Heart left ventricle (tissue), 13 donors: ENCODE measurements around the gene MSMP.

ENCODE experiments used
- POLR2A ChIP-seq, 2 donors: fragments of 450-650 bp; IDR thresholded peaks; one replicate each; pipeline ENCODE4 v1.6.1; 2017; ENCODE audit warnings: antibody characterized with exemption in 2 of 2, mild to moderate bottlenecking in 2 of 2, moderate library complexity in 2 of 2
- TF ChIP-seq, protein P1 (sequence below), 12 donors: fragments of 200-600 bp; sonication (generic) in 4 of 12; IDR thresholded peaks; one replicate each; pipeline versions ENCODE4 v1.5.0 to v1.8.0; 2018 to 2022; ENCODE audit warnings: antibody characterized with exemption in 12 of 12, mild to moderate bottlenecking in 5 of 12
- donor health status: ischemic (EF 13 %, LVEDD 7.1; RV severe dilation, severe dysfunction).
- donor health status: DM: no; HTN: yes; CAD: no.
- donor health status: DM: no; HTN: no; CAD: no.
- donor health status: ischemic (EF 25% LVEDD 6.9; RV normal size, moderate dysfunction).
- donor health status: ischemic (EF 25% LVEDD 5.7; RV mildly dilated, moderate dysfunction).
- donor health status: ischemic (EF 35%, LVEDD 5.7; RV mildly dilated, moderate dysfunction).
- donor health status: nonischemic (EF 11% LVEDD 7.7; RV severe dilation, severe dysfunction).
- donor health status: DM: yes; HTN: yes; CAD: no.
- donor health status: PGD.
- donor health status: ischemic (EF 29% LVEDD 5.4; RV normal size, mild dysfunction).
- donor health status: nonischemic (EF 23%, LVEDD 6.1; RV moderate dilation, normal function).

DNA sequence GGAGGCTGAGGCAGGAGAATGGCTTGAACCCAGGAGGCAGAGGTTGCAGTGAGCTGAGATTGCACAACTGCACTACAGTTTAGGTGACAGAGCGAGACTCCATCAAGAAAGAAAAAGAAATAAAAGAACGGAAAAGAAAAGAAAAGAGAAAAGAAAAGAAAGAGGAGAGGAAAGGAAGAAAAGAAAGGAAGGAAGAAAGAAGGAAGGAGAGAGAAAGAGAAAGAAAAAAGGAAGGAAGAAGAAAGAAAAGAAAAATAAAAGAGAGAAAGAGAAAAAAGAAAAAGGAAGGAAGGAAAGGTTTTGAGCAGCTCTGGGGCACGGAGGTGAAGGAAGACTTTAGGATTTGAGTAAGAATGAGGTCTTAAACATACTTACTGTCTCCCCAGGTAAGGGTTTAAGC lies 40.5 kb downstream of the MSMP start:
- TF ChIP-seq, protein P1, sequence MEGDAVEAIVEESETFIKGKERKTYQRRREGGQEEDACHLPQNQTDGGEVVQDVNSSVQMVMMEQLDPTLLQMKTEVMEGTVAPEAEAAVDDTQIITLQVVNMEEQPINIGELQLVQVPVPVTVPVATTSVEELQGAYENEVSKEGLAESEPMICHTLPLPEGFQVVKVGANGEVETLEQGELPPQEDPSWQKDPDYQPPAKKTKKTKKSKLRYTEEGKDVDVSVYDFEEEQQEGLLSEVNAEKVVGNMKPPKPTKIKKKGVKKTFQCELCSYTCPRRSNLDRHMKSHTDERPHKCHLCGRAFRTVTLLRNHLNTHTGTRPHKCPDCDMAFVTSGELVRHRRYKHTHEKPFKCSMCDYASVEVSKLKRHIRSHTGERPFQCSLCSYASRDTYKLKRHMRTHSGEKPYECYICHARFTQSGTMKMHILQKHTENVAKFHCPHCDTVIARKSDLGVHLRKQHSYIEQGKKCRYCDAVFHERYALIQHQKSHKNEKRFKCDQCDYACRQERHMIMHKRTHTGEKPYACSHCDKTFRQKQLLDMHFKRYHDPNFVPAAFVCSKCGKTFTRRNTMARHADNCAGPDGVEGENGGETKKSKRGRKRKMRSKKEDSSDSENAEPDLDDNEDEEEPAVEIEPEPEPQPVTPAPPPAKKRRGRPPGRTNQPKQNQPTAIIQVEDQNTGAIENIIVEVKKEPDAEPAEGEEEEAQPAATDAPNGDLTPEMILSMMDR (IDR thresholded peaks at IDR 0.05) = no peak
- TF ChIP-seq POLR2A (IDR thresholded peaks at IDR 0.05) = no peak
